ENCODE measurements around the gene MAP3K15.
"Not testable (repeated sequence)": the region's sequence is repeated elsewhere in the genome, so short reads cannot be mapped to it uniquely, and the experiment has no call there.

Gene MAP3K15

GRCh38 chrX:19539665-19540064 lies 24.4 kb upstream of the MAP3K15 start:
- DNase-seq = no peak

- DNase-seq = peak; percentile 17
These were observed 20.2 kb upstream of the MAP3K15 start for GRCh38 chrX:19535476-19535875.

GRCh38 chrX:19532709-19533108 lies 17.4 kb upstream of the MAP3K15 start:
- DNase-seq = no peak

GRCh38 chrX:19517965-19518364 lies 2.7 kb upstream of the MAP3K15 start:
- no peak for DNase-seq

GRCh38 chrX:19515615-19516105 lies 352 bp upstream of the MAP3K15 start:
- no peak for DNase-seq

- DNase-seq = no peak
These were observed 1.9 kb downstream of the MAP3K15 start for GRCh38 chrX:19513383-19513782.

GRCh38 chrX:19512961-19513360 lies 2.3 kb downstream of the MAP3K15 start:
- DNase-seq = no peak

- DNase-seq = no peak
These were observed 2.9 kb downstream of the MAP3K15 start for GRCh38 chrX:19512359-19512758.

- not testable (repeated sequence) for DNase-seq
These were observed 3.5 kb downstream of the MAP3K15 start for GRCh38 chrX:19511796-19512195.

- no peak for DNase-seq
These were observed 18.6 kb downstream of the MAP3K15 start for GRCh38 chrX:19496711-19497110.

GRCh38 chrX:19487520-19488200 lies 27.6 kb downstream of the MAP3K15 start:
- DNase-seq = no peak

GRCh38 chrX:19479458-19479857 lies 35.9 kb downstream of the MAP3K15 start:
- DNase-seq = no peak

- not testable (repeated sequence) for DNase-seq
These were observed 46.9 kb downstream of the MAP3K15 start for GRCh38 chrX:19468383-19468782.

- DNase-seq = no peak
These were observed 52.4 kb downstream of the MAP3K15 start for GRCh38 chrX:19462879-19463278.

GRCh38 chrX:19462231-19462630 lies 53.1 kb downstream of the MAP3K15 start:
- no peak for DNase-seq

GRCh38 chrX:19457662-19458061 lies 57.6 kb downstream of the MAP3K15 start:
- DNase-seq = no peak

GRCh38 chrX:19448077-19448476 lies 67.2 kb downstream of the MAP3K15 start:
- DNase-seq = no peak

- no peak for DNase-seq
These were observed 68.9 kb downstream of the MAP3K15 start for GRCh38 chrX:19446397-19446796.

GRCh38 chrX:19445772-19446171 lies 69.5 kb downstream of the MAP3K15 start:
- not testable (repeated sequence) for DNase-seq

GRCh38 chrX:19443869-19444526 lies 71.3 kb downstream of the MAP3K15 start:
- DNase-seq = no peak

- DNase-seq = peak; percentile 10
These were observed 74.6 kb downstream of the MAP3K15 start for GRCh38 chrX:19440713-19441112.

GRCh38 chrX:19422661-19423060 lies 92.6 kb downstream of the MAP3K15 start:
- DNase-seq = not testable (repeated sequence)

GRCh38 chrX:19410259-19410658 lies 105.0 kb downstream of the MAP3K15 start:
- DNase-seq = no peak

GRCh38 chrX:19403696-19404095 lies 111.6 kb downstream of the MAP3K15 start:
- no peak for DNase-seq

Measured in fibroblast of skin of abdomen (primary cell).